B cell (primary cell): Measurements from ENCODE around the gene SLC2A9.

Experiments
- EZH2 ChIP-seq: IDR thresholded peaks from 2 replicates; pipeline ENCODE4 v1.6.1; 2012; ENCODE audit warnings: borderline replicate concordance, low read depth, mild to moderate bottlenecking, moderate library complexity, low read length; ENCODE audit not compliant: insufficient read depth, poor library complexity, severe bottlenecking
- TF ChIP-seq, protein P1 (sequence below): fragments of 200-600 bp; IDR thresholded peaks from one replicate; pipeline ENCODE4 v1.8.0; 2022; ENCODE audit warnings: antibody characterized with exemption, mild to moderate bottlenecking

DNA sequence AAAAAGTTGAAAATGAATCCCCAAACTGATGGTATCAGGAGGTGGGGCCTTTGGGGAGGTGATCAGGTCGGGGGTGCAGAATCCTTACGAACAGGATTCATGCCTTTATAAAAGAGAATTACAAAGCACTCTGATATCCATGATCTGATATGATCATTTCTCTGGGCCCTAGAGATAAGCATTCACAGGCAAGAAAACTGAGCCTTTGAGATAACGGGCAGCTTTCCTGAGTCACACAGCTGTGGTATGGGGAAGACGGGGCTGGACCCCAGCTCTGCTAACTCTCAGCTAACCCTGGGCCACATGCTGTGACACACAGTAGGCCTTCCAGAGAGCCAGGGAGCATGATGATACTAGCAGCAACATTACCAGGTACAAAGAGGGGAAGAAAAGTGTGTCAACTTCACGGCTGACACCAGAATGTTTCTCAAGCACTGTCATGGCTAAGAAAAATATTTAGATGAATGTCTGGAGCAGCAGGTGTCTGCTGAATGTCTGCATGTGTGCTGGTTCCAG, 85.1 kb downstream of the SLC2A9 start:
- TF ChIP-seq, protein P1, sequence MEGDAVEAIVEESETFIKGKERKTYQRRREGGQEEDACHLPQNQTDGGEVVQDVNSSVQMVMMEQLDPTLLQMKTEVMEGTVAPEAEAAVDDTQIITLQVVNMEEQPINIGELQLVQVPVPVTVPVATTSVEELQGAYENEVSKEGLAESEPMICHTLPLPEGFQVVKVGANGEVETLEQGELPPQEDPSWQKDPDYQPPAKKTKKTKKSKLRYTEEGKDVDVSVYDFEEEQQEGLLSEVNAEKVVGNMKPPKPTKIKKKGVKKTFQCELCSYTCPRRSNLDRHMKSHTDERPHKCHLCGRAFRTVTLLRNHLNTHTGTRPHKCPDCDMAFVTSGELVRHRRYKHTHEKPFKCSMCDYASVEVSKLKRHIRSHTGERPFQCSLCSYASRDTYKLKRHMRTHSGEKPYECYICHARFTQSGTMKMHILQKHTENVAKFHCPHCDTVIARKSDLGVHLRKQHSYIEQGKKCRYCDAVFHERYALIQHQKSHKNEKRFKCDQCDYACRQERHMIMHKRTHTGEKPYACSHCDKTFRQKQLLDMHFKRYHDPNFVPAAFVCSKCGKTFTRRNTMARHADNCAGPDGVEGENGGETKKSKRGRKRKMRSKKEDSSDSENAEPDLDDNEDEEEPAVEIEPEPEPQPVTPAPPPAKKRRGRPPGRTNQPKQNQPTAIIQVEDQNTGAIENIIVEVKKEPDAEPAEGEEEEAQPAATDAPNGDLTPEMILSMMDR: no peak
- no peak for TF ChIP-seq EZH2
